ENCODE results near the gene CCDC61. TPM values are rescaled to one million over a fixed set of nuclear protein-coding genes. Genes with fewer than 3 reads are reported as not detected.

Gene CCDC61, protein sequence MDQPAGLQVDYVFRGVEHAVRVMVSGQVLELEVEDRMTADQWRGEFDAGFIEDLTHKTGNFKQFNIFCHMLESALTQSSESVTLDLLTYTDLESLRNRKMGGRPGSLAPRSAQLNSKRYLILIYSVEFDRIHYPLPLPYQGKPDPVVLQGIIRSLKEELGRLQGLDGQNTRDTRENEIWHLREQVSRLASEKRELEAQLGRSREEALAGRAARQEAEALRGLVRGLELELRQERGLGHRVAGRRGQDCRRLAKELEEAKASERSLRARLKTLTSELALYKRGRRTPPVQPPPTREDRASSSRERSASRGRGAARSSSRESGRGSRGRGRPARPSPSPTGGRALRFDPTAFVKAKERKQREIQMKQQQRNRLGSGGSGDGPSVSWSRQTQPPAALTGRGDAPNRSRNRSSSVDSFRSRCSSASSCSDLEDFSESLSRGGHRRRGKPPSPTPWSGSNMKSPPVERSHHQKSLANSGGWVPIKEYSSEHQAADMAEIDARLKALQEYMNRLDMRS
- 3.9 and 4.3 TPM in 2 replicates for total RNA-seq

DNA sequence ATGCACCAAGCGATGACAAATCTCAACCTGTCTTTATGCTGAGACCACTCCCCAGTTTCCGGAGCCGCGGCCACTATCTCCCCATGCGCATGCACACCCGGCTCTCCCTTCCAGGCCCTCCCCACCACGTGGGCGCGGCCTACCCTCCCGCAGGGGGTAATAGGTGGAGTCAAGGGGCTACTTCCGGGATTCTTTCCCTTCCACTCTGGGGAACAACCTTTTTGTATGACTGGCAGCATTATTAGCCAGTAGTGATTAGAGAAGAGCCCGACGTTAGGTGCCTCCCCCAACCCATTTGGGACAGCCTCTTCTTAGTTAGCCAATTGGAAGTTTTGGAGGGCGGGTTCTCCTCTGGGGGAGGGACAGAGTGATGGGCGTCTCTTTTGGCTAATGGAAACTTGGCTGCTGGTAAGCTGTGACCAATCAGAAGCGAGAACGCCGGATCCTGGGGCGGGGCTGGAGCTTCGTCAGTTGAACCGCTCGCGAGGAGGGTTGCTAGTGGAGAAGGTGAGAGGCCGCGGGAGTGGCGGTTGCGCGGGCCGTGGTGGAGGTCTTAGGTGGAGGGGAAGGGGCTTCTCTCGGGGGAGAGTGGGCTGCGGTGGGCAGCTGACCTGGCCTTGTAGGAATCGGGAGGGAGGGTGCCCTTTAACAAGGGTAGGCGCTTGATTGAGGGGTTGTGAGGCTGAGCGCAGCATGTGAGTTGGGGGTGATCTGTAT is at the start of gene CCDC61:
TSS of gene CCDC61 (plus strand) at position 470 of the 717 bp plus-strand sequence. CDS start 7,552 bp downstream, outside the sequence.

DNA sequence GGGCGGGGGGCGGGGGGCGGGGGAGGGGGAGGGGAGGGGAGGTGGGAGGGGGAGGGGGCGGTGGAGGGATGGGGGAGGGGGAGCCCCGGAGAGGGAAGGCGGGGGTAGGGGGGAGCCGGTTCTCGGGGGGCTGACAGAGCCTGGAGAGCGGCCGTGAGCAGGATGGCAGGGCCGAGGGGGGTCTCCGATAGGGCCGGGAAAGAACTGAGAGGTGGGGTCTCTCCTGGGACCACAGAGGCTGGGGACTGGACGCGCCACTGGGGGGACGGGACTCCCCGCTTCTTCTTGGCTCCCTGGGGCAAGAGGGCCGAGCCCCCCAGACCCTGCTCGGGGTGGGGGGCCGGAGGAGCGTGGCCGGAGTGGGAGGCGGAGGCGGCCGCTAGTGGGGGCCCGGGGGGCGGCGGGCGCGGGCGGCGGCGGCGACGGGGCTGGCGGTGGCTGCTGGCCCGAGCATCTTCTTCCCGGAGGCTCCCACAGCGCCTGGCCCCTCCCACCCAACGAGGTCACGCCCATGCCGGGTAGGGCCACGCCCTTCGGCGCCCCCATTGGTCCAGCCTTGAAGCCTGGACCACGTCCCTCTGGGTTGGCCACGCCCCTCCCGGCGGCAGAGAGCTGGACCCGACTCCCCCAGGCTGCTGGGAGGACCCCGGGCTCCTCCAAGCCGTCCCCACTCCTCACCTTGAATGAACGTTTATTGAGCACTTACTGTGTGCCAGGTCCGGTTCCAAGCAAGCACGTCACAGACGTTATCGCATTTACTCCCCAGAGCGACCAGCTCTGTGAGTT is 21.5 kb upstream of the CCDC61 start, which contains the start of gene NOVA2:
TSS of gene NOVA2 (minus strand) at position 313 of the 786 bp plus-strand sequence. CDS start 514 bp downstream, outside the sequence.

DNA sequence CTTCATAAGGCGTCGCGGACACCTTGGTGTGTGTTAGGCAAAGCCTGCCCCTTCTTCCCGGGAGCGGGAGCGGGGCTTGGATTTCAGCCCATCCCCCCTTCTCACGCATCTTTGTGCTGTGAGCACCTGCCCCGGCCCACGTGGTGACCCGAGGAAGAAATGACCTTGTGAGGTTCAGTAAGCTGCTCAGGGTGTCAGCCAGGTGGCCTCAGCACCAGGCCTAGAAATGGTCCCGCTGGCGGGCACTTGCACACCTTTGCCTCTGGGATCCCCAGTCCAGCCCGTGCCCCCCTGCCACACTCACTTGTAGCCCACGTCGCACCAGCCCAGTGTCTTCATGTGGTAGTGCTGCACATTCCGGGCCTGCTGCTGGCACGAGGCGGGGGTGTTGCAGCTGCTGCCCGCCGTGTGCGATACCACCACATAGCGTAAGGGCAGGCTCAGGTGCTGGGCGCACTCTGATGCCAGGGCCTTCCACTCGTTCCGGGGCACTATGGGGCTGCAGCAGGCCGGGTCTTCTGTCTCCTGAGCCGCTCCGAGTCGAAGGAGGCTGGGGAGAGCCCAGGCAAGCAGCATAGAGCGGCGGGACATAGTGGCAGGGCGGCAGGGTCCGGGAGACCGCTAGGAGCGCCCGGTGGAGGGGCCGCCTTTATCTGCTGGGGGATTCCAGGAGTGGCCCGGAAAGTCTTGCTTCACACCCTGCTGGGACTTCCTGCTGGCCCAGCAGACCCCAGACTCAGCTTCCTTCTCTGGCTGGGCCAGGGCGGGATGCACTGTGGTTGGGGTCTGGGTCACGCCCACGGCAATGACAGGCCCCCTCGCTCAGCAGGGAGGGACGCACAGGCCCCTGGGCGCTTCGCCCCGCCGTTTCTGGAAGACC is 27.4 kb downstream of the CCDC61 start, which contains the start of gene PGLYRP1:
TSS of gene PGLYRP1 (minus strand) at position 623 of the 880 bp plus-strand sequence. CDS start at position 591, 32 bp downstream.

DNA sequence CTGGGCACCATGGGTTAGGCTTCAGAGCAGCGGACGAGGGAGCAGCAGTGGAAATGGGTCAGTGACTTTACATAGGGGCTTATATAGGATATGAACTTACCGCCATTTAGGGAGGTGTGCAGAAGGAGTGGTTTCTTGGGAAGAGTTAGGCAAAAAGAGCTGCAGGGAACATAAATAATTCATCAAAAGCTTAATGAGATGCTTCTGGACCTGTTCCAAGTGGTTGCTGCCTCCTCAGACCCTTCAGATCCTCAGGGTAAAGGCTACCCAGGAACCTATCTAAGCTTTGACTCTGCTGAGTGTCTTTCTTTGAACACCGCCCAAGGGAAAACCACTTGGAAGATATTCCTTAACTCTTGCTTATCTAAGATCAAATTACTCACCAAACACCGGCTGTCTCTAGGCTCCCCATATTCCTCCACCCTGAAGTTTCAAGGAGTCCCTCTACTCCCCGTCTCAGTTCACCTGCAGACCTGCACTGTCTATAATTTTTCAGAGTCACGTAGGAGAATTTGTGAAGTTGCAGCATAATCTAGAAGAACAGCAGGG is 45.8 kb downstream of the CCDC61 start, which contains the start of gene IGFL4:
TSS of gene IGFL4 (minus strand) at position 51 of the 549 bp plus-strand sequence. CDS start at position 11, 40 bp downstream.

Small RNAs within 50 kb of the gene (small RNA-seq; reads per million reads assigned to genes)
- 13.5 reads per million, percentile 95 among the genes with 10 or more reads in this experiment for gene MIR769

Other genes with a start within 250 kb of the CCDC61 start
- gene SIX5, start 226.2 kb upstream of the CCDC61 start, total RNA-seq = 7.9 and 8.0 TPM in 2 replicates
- 28.2 and 37.0 TPM in 2 replicates for gene DMPK, start 213.0 kb upstream of the CCDC61 start, total RNA-seq
- 27.3 and 39.2 TPM in 2 replicates for gene DMWD, start 202.6 kb upstream of the CCDC61 start, total RNA-seq
- gene RSPH6A, start 180.2 kb upstream of the CCDC61 start, total RNA-seq = 0.11 and 0.13 TPM in 2 replicates
- gene SYMPK, start 132.3 kb upstream of the CCDC61 start, total RNA-seq = 29.3 and 30.3 TPM in 2 replicates
- under 0.01 TPM in 1 of 2 replicates, not detected in the other for gene FOXA3, start 131.1 kb upstream of the CCDC61 start, total RNA-seq
- gene IRF2BP1, start 109.3 kb upstream of the CCDC61 start, total RNA-seq = 21.6 and 22.7 TPM in 2 replicates
- 1.3 and 1.8 TPM in 2 replicates for gene MYPOP, start 92.9 kb upstream of the CCDC61 start, total RNA-seq
- gene NANOS2, start 80.7 kb upstream of the CCDC61 start, total RNA-seq = not detected in 2 replicates
- gene NOVA2, start 21.6 kb upstream of the CCDC61 start, total RNA-seq = under 0.01 TPM in 2 replicates
- gene PGLYRP1, start 27.6 kb downstream of the CCDC61 start, total RNA-seq = not detected in 2 replicates
- gene IGFL4, start 45.5 kb downstream of the CCDC61 start, total RNA-seq = not detected in 2 replicates
- gene IGFL3, start 129.2 kb downstream of the CCDC61 start, total RNA-seq = not detected in 2 replicates
- gene IGFL2, start 152.8 kb downstream of the CCDC61 start, total RNA-seq = 0.11 TPM in 1 of 2 replicates, not detected in the other
- gene IGFL1, start 234.3 kb downstream of the CCDC61 start, total RNA-seq = not detected in 2 replicates

Measured in articular chondrocyte of knee joint (primary cell).